ENCODE data around the gene SIGLEC9.

Gene SIGLEC9

DNA sequence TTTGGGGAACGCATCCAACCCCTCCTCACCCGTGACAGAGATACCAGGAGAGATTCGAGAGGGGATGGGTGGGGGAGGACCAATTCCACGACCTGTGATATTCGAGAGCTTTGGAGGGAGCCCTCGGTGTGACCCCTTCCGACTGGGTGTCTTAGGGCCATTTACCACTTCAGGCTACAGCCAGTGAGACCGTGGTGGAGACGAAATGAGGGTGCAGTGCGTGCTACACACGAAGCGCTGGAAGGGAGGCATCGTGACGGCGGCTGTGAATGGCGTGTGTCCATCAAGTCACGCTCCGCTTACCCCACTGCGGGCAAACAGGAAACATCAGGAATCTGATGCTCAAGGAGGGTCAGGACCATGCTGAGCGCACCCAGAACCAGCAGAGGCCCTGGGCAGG lies 26.9 kb upstream of the SIGLEC9 start:
- DNase-seq, result no peak

DNA sequence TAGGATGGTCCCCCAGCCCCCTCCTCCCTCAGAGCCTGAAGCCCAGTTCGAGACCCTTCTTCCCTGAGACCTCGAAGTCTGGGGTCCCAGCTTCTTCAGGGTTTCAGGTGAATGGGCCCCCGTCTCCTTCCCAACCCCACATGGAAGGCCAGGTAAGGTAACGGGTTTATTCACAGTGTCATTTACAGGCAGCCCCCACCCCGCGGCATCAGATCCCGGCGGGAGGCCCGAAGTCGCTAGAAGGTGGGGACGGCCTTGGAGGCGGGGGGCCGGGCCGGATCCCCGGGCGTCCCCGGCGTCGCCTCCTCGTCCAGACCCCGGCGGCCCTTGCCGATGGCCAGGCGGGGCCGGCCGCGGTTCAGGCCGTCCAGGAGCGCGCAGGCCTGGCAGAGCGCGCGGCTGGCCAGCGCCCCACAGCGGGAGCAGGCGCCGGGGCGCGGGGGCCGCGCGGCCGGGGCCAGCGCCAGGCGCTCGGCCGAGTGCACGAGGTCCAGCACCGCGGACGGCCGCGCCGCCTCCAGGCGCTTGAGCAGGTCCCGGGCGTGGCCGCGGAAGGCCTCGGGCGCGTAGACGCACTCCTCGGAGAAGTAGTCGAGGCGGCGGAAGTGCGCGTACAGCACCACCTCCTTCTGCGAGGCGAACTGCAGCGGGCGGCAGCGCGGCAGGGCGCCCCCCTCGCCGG lies 26.2 kb upstream of the SIGLEC9 start:
- DNase-seq, result peak; percentile 52

DNA sequence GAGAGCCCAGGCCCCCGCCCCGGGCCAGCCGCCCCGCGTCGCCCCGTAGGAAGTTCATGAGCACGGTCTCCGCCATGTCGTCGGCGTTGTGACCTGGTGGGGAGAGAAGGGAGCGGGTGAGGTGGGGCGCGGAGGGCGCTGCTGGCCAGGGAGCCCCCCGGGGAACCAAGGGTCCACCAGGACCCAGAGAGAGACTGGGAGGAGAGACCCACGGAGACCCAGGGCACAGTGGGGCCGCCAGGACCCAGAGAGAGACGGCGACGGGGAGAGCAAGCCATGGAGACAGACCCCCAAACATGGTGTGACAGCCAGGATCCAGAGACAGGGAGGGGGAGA lies 25.7 kb upstream of the SIGLEC9 start:
- no peak for DNase-seq

DNA sequence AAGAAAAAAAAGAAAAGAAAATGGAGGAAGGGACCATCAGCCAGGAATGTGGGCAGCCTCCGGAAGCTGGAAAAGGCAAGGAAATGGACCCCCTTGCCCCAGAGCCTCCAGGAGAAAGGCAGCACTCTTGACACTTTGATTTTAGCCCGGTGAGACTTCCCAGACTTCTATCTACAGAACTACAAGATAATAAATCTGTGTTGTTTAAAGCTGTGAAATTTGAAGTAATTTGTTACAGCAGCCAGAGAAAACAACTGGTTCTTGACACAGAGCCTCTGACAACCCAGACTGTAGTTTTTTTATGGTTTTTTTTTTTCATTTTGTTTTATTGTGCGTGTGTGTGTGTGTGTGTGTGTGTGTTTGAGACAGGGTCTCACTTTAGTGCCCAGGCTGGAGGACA lies 24.1 kb upstream of the SIGLEC9 start:
- DNase-seq, result no peak

DNA sequence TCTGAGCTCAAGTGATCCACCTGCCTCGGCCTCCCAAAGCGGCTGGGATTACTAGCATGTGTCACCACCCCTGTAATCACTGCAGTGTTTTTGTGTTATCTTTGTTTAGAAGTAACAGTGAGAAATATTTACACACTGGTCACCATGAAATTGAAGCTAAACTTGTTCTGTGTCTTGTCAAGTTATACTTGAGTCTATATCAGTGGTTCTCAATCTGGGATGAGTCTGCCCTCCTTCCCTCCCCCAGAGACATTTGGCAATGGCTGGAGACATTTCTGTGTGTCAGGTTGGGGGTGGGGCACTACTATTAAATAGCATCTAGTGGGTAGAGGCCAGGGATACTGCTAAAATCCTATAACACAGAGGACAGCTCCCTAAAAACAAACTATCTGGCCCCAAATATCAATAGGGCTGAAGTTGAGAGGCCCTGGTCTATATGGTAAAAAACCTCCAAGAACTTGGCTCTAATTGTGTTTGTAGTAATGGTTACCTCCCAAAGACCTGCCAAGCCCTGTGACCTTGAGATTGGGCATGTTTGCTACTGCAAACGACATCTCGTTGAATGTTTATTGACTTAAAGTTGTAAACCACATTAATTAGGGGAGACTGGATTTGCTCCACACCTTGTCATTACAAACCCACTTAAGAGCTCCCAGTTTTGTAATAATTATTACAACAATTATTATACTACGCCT lies 23.4 kb upstream of the SIGLEC9 start:
- no peak for DNase-seq

DNA sequence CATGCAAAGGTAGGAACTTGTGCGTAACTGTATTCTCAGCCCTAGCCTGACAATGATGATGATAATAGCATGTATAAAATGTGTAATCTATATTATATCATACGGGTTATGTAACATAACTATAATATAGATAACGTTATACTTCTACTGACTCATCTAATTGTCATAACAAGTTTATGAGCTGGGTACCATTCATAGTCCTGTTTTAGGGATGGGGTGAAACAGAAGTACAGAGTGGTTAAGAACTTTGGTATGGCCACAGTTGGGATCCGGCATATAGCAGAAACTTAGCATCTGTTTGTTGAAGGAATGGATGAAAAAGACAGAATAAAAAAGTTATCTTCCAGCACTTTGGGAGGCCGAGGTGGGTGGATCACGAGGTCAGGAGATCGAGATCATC lies 21.7 kb upstream of the SIGLEC9 start:
- no peak for DNase-seq

DNA sequence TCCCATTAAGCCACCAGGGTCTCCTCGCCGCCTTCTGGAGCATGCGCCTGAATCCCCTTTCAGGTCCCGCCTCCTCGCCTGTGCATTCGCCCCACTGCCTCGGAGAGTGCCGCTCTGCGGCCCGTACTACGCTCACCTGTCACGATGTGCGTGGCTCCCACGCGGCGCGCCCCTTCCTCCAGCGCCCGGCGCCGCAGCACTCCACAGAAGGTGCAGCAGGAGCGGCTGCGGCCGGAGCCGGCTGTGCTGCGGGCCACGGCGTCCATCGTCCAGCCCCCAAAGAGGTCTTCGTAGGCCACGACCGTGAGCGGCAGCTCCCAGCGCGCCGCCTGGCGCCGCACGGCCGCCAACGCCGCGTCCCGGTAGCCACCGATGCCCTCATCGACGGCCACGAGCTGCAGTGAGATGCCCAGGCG lies 20.8 kb upstream of the SIGLEC9 start:
- no peak for DNase-seq

DNA sequence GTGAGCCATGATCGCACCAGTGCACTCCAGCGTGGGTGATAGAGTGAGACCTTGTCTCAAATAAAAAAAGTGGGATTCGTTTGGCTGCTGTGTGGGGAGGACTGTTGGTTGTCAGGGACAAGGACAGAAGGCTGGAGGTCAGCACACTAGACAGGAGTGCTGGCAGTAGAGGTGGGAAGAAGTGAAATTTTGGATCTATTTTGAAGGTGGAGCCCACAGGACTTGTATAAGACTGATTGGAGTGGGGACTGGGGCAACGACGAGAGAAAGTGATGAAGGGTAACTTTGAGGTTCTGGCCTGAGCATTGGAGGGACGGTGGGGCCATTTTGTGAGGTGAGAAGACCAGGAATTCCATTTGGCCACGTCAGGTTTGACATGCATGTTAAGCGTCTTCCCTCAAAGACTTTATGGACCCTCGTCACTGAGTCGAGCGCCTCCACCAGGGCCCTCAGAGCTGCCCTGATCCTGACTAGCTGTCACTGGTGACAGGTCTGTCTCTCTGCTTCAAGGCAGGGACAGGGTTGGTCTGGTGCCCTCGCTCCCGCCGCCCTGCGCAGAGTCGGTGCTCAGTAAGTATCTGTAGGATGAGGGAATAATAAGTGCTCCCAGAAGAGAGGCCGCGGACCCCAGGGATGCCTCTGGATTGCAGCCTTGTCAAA lies 17.2 kb upstream of the SIGLEC9 start:
- DNase-seq, result no peak

DNA sequence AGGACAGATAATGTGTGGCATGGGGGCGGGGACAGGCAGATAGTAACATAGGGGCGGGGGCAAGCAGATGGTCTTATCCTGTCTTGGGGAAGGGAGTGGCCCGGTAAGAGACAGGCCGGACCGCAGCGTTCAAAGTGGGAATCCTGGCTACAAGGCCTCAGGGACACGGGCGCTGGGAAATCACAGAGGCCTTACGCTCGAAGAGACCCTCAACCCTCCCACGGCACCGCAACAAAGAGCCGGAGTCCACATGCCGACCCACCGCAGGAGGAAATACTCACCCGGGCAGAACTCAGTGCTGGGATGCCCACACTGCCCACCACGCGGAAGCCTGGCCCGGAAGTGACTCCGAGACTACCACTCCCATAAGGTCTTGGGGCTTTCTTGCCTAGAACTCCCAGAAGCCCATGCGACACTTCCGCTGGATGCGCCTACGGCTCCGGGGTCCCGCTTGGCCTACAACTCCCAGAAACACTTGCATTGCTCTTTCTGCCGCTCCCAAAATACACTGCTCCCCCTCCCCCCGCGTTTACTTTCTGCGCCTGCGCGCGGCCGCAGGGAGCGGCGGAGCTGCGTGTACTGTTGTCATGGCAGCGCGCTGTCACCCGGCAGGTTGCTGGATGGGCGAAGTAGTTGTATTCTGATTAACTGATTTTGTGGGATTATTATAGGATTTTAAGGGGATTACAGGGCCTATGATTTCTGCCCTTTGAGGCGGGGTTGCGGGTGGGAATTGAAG lies 16.5 kb upstream of the SIGLEC9 start, which contains the start of gene CTU1:
Gene CTU1 (minus strand): TSS at position 344 of the 739 bp plus-strand sequence. CDS start 3,840 bp downstream, outside the sequence.
- DNase-seq, result peak; percentile 98

DNA sequence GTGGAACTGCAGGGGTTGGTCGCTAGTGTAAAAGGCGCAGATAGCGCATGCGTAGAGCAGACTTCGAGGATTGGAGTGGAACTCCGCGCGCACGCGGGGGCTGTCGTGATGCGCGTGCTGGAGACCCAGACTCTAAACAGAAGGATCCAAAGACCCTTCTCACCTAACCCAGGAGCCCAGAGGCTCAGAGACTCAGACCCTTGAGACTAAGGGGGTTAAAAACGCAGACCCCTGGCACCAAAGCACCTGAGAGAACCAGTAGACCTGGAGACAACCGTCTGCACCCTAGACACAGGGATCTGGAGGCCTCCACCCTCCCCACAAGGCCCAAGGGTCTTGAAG lies 15.9 kb upstream of the SIGLEC9 start:
- DNase-seq, result no peak

DNA sequence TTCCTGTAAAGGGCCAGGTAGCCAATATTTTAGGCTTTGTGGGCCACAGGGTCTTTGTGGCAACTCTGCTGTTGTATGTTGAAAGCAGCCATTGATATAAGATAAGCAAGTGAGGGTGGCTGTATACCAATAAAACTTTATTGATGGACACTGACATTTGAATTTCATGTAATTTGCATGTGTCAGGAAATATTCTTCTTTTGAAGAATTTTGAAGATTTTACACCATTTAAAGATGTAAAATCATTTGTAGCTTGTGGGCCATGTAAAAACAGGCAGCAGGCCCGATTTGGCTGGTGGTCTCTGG lies 14.1 kb upstream of the SIGLEC9 start:
- DNase-seq, result no peak

DNA sequence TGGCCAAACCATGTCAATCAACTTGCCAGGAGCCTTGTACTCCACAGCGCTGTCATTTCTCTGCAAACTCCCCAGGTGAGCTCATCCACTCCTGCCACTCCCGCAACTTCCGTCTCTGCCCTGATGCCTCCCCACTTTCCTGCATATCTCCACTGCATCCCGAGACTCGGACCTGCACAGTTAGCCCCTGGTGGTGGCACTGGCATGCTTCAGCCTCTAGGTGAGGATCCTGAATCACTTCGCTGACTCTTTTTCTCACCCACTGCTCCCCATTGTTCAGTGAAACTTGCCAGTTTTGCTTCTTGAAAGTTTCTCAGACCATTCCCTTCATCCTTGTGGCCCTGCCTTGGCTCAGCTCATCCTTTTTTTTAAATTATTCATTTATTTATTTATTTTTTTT lies 13.1 kb upstream of the SIGLEC9 start:
- no peak for DNase-seq

DNA sequence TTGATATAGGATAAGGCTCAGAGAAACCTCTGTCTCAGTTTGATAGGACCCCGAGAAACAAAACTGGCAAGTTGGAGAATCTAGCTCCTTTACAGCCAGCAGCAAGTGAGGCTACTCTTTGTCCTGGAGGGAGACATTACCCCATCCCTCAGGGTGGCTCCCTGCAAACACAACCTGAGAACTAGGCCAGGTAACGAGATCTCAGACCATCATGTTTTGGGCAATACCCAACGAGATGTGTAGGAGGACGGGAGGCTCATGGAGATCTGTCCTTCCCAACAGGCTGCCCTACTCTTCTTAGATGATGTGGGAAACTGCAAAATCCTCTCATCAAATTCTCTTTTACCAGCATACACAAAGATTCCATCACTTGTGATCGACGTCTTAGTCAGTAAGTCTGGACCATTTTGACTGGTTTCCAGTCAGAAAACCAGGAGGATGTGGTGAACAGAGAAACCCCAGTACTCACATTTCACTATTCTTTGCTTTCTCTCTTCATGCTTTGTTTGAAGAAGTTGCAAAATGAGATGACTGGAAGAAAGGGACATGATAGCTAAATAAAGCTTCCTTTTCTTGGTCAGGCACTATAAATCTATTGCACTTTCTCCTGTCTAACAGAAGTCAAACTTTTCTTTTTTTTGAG lies 10.5 kb upstream of the SIGLEC9 start:
- no peak for DNase-seq

DNA sequence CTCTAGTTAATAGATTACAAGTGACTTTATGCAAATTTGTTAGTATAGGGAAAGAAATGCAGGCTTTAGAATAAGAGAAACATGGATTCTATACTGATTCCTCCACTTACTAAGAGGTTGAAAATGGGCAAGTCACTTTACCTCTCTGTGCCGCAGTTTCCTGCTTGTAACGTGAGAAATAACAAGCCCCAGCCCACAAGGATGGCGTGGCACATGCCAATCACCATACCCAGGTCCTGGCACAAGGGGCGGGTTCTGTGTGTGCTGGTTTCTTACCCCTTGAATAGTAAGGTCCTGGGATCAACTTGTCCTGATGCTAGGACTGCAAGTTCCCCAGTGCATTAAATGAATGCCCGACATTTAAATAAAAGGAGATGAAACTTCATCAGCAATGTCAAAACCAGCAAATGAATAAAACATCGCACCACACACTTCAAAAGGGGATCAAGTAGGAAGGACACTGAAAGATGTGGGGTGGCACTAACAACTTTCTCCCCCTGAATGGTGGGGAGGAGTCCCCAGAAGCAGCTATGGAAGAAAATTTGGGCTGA lies 7.9 kb upstream of the SIGLEC9 start:
- DNase-seq, result no peak

DNA sequence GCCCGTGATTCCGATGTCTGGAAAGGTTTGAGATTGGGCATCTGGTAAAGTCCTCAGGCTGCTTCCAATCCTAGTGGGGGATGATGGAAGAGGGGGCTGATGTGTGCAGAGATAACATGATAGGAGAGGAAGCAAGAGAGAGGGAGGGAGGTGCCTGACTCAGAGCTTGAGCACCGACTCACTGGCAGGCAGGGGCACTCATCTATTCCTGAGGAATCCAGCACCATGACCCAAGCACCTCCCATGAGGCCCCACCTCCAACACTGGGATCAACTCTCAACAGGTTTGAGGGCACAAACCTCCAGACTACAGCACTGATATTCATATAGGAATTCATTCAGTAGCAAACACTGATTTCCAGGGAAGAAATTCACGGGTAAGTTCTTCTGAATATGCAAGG lies 5.6 kb upstream of the SIGLEC9 start:
- DNase-seq, result no peak

DNA sequence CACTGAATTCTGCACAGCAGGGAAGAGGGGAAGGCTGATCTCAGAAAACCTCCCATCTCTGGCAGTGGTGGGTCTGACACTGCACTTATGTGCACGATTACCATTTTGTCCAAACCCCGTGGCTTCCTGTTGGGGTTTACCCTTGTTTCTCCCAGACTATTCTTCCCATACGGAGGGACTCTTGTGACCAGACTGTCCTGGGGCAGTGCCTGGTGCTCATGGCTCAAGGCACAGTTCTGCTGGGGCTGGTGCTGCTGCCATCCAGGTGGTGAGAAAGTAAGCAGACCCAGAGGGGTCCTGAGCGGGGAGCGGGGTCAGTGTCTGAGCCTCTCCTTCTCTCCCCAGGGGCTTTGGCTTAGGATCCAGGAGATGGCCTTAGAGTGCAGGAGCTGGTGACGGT lies 5.1 kb upstream of the SIGLEC9 start:
- DNase-seq, result no peak

DNA sequence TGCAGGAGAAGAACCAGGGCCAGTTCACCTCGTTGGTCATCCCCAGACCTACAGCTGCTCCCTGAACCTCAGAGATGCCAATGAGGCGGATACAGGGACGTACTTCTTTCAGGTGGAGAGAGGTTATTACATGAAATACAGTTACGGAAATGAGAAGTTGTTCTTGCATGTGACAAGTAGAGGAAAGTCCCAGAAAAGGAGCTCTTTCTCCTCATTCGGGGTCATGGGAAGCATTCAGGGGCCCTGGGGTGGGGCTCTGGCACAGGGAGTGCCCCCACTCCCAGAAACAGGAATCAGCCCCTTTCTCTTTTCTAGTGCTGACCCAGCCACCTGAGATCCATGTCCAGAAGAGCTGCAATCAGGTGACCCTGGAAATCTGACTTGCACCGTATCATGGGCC lies 4.5 kb upstream of the SIGLEC9 start:
- no peak for DNase-seq

DNA sequence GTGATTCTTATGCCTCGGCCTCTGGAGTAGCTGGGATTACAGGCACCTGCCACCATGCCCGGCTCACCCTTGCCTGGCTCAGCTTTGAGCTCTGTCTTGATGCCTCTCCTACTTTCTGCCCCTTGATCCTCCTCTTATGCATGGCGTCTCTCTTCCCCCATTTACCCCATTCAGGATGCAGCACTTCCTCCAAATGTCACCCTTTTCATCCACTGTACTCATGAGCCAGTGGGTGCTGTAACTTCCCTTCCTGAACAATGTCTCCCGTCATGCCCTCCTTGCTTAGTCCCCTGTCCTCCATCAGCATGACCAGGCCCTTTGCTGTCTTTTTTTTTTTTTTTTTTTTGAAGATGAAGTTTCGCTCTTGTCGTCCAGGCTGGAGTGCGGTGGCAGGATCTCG lies 3.4 kb upstream of the SIGLEC9 start:
- no peak for DNase-seq

DNA sequence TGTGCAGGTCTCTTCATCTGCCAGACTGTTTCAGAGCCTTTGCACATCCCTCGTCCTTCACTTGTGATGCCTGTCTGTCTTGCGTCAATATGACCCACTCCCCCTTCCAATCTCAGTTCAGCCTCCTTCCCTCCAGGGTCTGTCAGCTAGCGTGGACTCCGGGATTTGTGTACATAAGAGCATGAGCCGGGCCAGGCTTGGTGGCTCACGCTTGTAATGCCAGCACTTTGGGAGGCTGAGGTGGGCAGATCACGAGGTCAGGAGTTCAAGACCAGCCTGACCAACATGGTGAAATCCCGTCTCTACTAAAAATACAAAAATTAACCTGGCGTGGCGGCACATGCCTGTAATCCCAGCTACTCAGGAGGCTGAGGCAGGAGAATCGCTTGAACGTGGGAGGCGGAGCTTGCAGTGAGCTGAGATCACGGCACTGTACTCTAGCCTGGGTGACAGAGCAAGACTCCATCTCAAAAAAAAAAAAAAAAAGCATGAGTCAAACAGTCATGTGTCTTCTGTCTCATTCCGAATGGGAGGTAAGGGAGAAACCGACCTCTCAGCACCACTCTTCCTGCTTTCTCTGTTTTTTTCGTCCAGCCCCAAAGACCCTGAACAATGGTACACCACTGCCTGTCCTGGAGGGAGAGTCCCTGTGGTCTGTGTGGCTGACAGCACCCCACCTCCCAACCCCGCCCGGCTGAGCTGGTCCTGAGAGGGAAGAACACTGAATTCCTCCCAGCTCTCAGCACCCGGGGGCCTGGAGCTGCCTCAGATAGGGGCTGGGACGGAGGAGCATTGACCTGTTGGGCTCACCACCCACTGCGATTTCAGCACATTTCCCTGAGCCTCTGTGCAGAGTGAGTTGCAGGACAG lies 2.4 kb upstream of the SIGLEC9 start:
- DNase-seq, result no peak

DNA sequence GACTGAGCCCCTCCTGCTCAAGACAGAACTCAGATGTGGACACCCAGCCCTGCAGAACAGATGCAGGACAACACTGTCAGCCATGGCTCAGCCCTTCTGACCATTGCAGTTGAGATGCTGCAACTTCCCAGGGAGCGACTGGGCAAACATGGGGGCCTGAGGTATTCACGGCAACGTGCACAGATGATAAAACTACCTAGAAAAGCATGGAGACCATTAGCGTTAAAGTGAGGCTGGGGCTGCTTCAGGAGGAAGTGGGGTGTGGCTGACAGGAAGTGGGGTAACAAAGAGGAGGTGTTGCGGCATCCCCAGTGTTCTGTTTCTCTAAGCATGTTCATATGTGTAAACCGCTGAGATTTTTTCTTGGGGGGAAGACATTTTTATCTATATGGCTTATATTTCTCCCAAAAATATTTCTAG lies 1.3 kb upstream of the SIGLEC9 start:
- peak; percentile 44 for DNase-seq

DNA sequence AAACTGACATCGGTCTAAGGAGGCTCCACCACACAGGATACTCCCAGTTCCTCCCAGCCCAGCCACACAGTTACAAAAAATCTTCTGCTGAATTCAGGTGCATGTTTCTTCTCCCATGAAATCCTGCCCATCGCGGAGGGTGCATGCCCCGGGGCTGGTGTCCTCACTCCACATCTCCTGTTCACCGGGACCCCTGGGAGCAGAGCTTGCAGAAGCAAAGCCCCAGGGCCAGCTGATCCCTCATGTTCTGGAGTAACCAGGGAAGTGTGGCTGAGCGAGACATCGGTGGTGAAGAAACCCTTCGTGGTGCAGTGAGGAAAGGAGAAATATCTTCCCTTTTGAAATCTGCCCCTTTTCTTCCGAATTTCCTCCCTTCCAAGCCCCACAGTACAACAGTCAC lies 904 bp upstream of the SIGLEC9 start:
- no peak for DNase-seq

DNA sequence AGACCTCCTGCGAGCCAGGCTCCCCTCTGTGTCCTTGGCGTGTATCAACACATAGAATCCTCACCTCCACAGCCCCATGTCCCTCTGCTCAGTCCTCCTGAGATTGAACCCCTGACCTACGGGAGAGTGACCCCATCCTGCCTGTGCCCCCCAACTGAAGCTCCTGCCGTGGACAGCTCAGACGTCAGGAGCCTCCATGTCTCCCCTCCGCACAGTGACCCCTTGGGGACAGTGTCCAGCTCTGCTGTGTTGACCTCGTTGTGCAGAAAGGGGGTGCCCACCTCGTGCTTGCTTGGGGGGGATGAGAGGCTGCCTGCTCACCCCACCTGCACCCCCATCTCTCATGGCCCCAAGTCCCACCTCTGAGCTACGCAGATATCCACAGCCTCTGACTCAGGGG lies 490 bp upstream of the SIGLEC9 start:
- DNase-seq, result no peak

Data from activated CD8-positive, alpha-beta memory T cell treated with anti-CD3 and anti-CD28 coated beads, Interleukin-2, amount 50 U/mL, for 4 hours (primary cell).